ENCODE results near the gene ABCA2. TPM values are rescaled to one million over a fixed set of nuclear protein-coding genes. Genes with fewer than 3 reads are reported as not detected.

ABCA2 gene
- total RNA-seq, 4 donors from 2014 or later = 3.5 to 14.7 (median 7.6) TPM

DNA sequence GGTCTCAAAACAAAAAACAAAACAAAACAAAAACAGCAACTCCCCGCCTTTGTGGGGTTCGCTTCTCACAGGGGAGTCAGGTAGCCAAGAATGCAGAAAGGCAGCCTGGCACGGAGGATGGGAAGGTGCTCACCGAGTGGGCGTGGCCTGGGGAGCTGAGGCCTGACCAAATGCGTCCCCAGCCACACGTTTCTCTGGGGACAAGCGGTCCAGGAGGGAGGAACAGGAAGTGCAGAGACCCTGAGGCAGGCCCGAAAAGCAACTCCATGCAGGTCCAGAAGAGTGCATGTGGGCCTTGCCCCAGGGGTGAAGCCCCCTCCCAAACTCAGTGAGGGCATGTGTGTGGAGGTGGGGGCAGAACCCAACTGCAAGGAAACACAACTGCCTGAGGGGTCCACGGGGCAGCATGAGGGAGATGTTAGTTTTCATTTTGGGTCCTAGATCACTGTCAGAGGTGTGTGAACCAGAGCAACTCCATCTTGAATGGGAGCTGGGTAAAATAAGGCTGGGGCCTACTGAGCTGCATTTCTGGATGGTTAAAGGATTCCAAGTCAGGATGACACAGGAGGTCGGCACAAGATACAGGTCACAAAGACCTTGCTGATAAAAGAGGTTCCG, 46.7 kb upstream of the ABCA2 start:
- H3K4me3 ChIP-seq = no peak overlapping the region
- H3K4me1 ChIP-seq = peaks cover 30 to 62% (median 33%) of the 10 kb centered on the region in 3 donors
- TF ChIP-seq POLR2A (IDR thresholded peaks at IDR 0.05) = no peak
- TF ChIP-seq, protein P1, sequence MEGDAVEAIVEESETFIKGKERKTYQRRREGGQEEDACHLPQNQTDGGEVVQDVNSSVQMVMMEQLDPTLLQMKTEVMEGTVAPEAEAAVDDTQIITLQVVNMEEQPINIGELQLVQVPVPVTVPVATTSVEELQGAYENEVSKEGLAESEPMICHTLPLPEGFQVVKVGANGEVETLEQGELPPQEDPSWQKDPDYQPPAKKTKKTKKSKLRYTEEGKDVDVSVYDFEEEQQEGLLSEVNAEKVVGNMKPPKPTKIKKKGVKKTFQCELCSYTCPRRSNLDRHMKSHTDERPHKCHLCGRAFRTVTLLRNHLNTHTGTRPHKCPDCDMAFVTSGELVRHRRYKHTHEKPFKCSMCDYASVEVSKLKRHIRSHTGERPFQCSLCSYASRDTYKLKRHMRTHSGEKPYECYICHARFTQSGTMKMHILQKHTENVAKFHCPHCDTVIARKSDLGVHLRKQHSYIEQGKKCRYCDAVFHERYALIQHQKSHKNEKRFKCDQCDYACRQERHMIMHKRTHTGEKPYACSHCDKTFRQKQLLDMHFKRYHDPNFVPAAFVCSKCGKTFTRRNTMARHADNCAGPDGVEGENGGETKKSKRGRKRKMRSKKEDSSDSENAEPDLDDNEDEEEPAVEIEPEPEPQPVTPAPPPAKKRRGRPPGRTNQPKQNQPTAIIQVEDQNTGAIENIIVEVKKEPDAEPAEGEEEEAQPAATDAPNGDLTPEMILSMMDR (IDR thresholded peaks at IDR 0.05) = no peak
- WGBS, 2 donors = 73 to 81% methylated on average over 12 of the region's 12 CpGs
- DNase-seq = no peak
- intact Hi-C loops (cut with DNase I) = no loop called here
- peak overlapping the region in 1 of 4 donors; percentile 25 for H3K27ac ChIP-seq
- H3K27me3 ChIP-seq = peaks cover 0 to 3% (median 0%) of the 10 kb centered on the region in 4 donors
- peaks cover 0 to 13% (median 5%) of the 10 kb centered on the region in 3 donors for H3K36me3 ChIP-seq
- H3K9me3 ChIP-seq = no peaks in the 10 kb centered on the region

DNA sequence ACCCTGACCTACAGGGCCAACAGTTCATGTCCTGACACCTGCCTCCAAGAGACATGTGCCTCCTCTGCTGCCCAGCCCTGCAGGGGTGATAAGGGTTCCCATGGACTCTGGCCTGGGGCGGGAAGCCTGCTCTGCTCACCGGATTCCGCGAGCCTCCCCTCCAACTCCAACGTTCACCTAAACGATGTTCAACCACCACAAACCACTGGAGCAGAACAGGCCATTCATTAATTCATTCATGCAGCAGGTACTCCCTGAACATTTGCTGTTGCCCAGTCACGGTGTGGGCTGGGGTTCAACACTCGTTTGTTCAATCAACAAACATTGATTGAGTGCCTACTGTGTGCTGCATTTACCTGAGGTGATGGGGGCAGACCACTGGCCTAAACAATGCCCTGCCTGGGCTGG, 46.0 kb upstream of the ABCA2 start:
- Histone ChIP-seq H3K27ac (no peak overlapping the region), H3K36me3 (peaks cover 0 to 5% (median 0%) of the 10 kb centered on the region in 3 donors), H3K9me3 (no peaks in the 10 kb centered on the region), H3K4me1 (peaks cover 35 to 62% (median 39%) of the 10 kb centered on the region in 3 donors), H3K4me3 (no peak overlapping the region), H3K27me3 (peaks cover 0 to 11% (median 0%) of the 10 kb centered on the region in 4 donors)
- WGBS, 2 donors = 88 to 93% methylated on average over 3 to 5 of the region's 8 CpGs
- intact Hi-C loops (cut with DNase I) = no loop called here
- DNase-seq = no peak
- TF ChIP-seq POLR2A (IDR thresholded peaks at IDR 0.05) = no peak
- TF ChIP-seq, protein P1 (IDR thresholded peaks at IDR 0.05) = no peak

DNA sequence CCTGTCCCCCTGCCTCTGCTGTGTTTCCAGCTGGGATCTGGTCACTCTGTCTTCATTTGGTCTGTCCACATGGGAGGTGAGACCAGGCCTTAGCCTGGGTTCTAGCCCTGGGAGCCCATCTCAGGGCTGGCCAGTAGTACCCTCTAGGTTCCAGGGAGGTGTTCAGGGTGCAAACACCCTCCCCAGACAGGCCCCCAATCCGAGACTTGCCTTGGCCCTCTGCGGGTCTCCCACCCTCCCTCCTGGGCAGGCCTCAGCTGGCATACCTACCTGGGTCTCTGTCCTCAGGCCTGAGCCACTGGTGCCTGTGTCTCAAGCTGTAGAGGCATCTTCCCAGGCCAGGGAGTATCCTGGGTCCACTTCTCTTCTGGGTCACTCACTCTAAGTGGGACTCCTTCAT, 43.2 kb upstream of the ABCA2 start:
- H3K27ac ChIP-seq = peak overlapping the region; percentile 51 to 84 (median 73)
- peaks cover 29 to 52% (median 31%) of the 10 kb centered on the region in 3 donors for H3K4me1 ChIP-seq
- WGBS, 2 donors = 83% methylated on average over 2 of the region's 2 CpGs; no CpG with 5 or more reads in 1 of the 2 donors
- H3K36me3 ChIP-seq = no peaks in the 10 kb centered on the region
- intact Hi-C loops (cut with DNase I) = no loop called here
- TF ChIP-seq POLR2A (IDR thresholded peaks at IDR 0.05) = no peak
- TF ChIP-seq, protein P1 (IDR thresholded peaks at IDR 0.05) = no peak
- DNase-seq = no peak
- H3K9me3 ChIP-seq = no peaks in the 10 kb centered on the region
- peak overlapping the region in 1 of 4 donors; percentile 79 for H3K4me3 ChIP-seq
- H3K27me3 ChIP-seq = peaks cover 0 to 23% (median 0%) of the 10 kb centered on the region in 4 donors

DNA sequence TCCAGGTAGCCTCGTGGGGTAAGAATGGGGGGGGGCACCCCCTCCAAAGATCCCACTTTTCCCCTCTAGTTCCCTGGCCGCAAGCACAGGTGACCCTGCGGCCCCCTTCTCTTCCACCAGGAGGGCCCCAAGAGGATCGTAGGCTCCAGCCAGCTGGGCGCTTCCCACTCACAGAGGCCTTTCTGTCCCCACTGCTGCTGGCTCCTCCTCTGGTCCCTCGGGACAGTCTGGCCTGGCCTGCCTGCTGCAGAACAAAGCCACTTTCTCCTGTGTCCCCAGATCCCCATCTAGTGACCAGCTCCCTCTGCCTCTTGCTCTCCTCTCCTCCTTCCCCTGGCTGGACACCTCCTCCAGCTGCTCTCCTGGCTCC, 42.9 kb upstream of the ABCA2 start:
- peaks cover 0 to 23% (median 0%) of the 10 kb centered on the region in 4 donors for H3K27me3 ChIP-seq
- H3K27ac ChIP-seq = peak overlapping the region; percentile 51 to 84 (median 73)
- H3K4me1 ChIP-seq = peaks cover 29 to 52% (median 31%) of the 10 kb centered on the region in 3 donors
- intact Hi-C loops (cut with DNase I) = no loop called here
- no peak for TF ChIP-seq POLR2A (IDR thresholded peaks at IDR 0.05)
- TF ChIP-seq, protein P1 (IDR thresholded peaks at IDR 0.05) = peak in 1 of 6 experiments; percentile 26
- peak overlapping the region; percentile 34 to 79 (median 50) for H3K4me3 ChIP-seq
- no peaks in the 10 kb centered on the region for H3K9me3 ChIP-seq
- DNase-seq = no peak
- 17 to 20% methylated on average over 5 of the region's 6 CpGs for whole genome bisulfite sequencing, 2 donors
- no peaks in the 10 kb centered on the region for H3K36me3 ChIP-seq

DNA sequence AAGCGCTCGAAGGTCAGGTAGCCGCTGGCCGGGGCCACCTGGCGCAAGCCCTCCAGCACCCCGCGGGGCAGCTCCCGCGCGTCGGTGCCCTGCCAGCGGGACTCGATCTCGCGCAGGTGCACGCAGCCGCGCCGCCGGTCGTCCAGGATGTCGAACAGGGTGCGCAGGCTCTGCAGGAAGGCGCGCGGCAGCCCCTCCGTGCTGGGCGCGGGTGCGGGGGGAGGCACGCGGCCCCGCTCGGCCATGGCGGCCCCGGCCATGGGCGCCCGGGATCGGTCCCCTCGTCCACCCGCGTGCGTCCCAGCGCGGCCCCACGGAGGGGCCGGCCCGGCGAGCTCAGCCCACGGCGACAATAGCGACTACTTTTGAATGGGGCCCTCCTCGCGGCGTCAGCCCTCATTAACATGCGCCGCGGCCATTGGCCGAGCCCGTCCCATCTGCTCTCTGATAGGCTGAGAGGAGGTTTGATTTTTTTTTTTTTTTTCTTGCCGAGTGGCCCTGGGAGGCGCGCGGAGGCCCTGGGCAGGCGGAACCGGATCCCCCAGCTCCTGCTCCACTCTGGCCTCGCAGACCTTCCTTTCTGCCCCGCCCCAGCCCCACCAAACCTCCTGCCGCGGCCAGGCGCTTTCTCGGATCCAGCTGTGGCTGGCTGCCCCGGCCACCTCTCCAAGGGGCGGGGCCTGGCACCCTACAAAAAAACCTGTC, 42.3 kb upstream of the ABCA2 start, which contains the start of gene SAPCD2:
TSS of gene SAPCD2 (minus strand) at position 357 of the 705 bp plus-strand sequence. CDS start at position 260, 97 bp downstream.
- peaks cover 26 to 49% (median 31%) of the 10 kb centered on the region in 3 donors for H3K4me1 ChIP-seq
- peak within 1 kb of the TSS; percentile 51 to 84 (median 73) for H3K27ac ChIP-seq
- H3K9me3 ChIP-seq = no peaks in the 10 kb centered on the region
- intact Hi-C loops (cut with DNase I) = no loop called here
- no peaks in the 10 kb centered on the region for H3K36me3 ChIP-seq
- peaks cover 0 to 23% (median 0%) of the 10 kb centered on the region in 4 donors for H3K27me3 ChIP-seq
- H3K4me3 ChIP-seq = peak within 1 kb of the TSS; percentile 34 to 79 (median 50)
- TF ChIP-seq, protein P1 (IDR thresholded peaks at IDR 0.05) = peak in 1 of 6 experiments; percentile 4
- peak in 2 of 4 donors; percentile 26 to 60 for TF ChIP-seq POLR2A (IDR thresholded peaks at IDR 0.05)
- WGBS, 2 donors = 0% methylated on average over 23 to 29 of the region's 74 CpGs
- peak; percentile 49 for DNase-seq

All from esophagus squamous epithelium (tissue), 5 donors.